OCI-M1 (cell line): ENCODE measurements around the gene GPC5.
"Not testable (repeated sequence)": the region's sequence is repeated elsewhere in the genome, so short reads cannot be mapped to it uniquely, and the experiment has no call there.

Experiments
- DNase-seq: peaks from one replicate; lab custom pipeline; 2025; lab: John Stamatoyannopoulos, UW

GPC5 gene

GRCh38 chr13:92656648-92657047, 1258.2 kb downstream of the GPC5 start:
- no peak for DNase-seq

- DNase-seq: no peak
Observed at GRCh38 chr13:92657565-92657964, 1259.1 kb downstream of the GPC5 start.

DNA sequence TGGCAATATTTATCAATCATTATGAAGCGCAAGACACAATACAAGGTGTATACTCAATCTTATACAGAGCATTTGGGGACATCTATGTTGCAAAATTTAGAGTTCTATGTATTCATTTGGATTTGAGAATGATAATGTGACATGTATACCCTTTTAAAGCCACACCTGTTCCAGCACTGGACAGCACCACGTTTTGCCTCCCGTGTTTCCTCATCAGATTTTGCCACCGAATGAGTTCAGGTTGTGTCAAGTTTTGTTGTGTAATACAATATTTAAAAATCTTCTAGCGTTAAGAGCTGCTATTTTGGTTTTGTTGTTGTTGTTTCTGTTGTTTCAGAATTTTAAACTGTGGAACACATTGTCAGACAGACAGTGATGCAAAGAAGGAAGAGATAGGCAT, 1259.9 kb downstream of the GPC5 start:
- DNase-seq: no peak

- no peak for DNase-seq
Observed at GRCh38 chr13:92661406-92661805, 1263.0 kb downstream of the GPC5 start.

DNA sequence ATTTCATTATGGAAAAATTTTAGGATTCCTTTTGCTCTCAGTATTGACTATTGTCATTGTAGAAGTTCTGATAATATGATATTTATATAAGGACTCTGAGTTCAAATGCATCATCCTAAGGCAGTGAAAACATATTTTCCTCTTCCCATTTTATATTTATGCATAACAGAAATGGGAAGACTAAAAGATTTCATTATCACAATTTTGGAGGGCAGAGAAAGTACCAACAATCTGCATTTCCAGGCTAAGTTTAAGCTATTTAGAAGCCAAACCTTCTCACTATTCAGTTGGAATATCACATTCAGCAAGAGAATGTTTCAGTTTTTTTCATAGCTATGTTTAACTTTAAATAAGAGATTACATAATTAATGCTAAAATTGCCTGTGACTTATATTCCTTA, 1269.7 kb downstream of the GPC5 start:
- DNase-seq: no peak

DNA sequence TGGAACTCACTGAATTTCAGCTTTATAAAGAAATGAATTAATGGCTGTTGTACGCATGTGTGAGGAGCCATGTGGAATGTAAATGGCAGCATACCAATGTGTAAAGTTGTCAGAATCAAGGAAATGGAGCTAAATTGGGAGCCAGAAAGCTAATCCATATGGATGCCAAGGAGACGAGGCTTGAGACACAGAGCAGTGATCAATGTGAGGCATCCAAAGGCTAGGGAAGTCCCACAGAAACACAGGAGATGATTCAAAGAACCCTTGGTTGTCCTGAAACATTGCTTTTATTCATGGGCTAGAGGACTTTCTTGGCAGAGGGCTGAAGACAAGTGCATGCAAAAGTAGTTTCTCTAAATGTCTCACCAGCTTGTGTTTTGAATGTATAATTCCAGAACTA, 1271.7 kb downstream of the GPC5 start:
- DNase-seq: no peak

- no peak for DNase-seq
Observed at GRCh38 chr13:92671821-92672220, 1273.4 kb downstream of the GPC5 start.

DNA sequence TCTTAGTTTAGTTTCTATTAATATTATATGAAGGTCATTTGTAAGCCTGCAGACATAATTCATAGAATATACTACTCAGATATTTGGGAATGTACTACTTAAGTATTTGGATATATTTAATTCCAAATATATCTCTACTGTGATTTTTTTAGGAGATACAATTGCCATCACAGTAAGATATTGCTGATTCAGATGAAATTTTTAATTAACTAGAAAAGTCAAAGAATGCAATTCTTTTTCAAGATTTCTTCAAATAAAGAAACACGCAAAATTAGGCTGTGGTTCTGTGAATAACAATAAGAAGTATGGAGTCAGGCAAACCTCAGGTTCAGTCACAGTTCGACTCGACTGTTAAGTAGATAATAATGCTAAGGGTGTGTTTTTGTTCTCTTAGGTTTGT, 1277.8 kb downstream of the GPC5 start:
- no peak for DNase-seq

- DNase-seq: peak; percentile 27
Observed at GRCh38 chr13:92677571-92677970, 1279.2 kb downstream of the GPC5 start.

- DNase-seq: no peak
Observed at GRCh38 chr13:92679602-92680001, 1281.2 kb downstream of the GPC5 start.

GRCh38 chr13:92681239-92681638, 1282.8 kb downstream of the GPC5 start:
- no peak for DNase-seq

DNA sequence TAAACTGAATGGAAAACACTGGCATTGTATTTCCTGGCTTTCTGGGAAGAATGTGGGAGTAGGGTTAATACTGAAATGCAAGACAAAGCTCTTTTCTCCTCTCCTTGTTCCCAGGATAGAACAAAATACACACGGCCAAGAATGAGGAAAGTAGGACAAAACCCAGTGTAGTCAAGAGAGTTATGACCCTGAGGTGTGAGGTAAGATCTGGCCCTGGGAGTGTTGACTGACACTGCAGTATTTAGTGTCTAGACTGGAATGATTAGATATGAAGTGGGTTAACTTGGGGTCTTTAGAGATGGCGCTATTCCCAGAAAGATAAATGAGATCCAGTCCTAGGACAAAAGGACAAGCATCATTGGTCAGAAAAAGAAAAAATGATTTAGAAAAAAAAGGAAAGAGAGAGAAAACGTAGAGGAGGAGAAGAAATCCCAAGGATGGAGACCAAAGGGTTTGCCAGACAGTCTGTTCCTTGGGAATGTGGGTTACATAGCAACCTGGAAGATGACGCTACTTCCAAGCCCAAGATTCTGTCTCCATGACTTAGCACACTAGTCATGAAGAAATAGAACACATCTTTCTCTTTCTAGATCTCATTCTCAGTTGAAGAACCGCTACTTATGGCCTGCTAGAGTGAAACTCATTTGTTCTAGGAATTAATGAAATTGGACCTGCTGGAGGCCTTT, 1284.6 kb downstream of the GPC5 start:
- no peak for DNase-seq

- DNase-seq: no peak
Observed at GRCh38 chr13:92694047-92694446, 1295.6 kb downstream of the GPC5 start.

GRCh38 chr13:92695827-92696226, 1297.4 kb downstream of the GPC5 start:
- DNase-seq: not testable (repeated sequence)

GRCh38 chr13:92716749-92717148, 1318.3 kb downstream of the GPC5 start:
- peak; percentile 18 for DNase-seq

GRCh38 chr13:92717857-92718256, 1319.4 kb downstream of the GPC5 start:
- DNase-seq: no peak

GRCh38 chr13:92719868-92720267, 1321.4 kb downstream of the GPC5 start:
- no peak for DNase-seq

GRCh38 chr13:92721620-92722019, 1323.2 kb downstream of the GPC5 start:
- DNase-seq: no peak

- DNase-seq: no peak
Observed at GRCh38 chr13:92727118-92727517, 1328.7 kb downstream of the GPC5 start.

GRCh38 chr13:92734068-92734467, 1335.6 kb downstream of the GPC5 start:
- peak; percentile 34 for DNase-seq

- DNase-seq: no peak
Observed at GRCh38 chr13:92734545-92734944, 1336.1 kb downstream of the GPC5 start.

GRCh38 chr13:92735909-92736308, 1337.5 kb downstream of the GPC5 start:
- DNase-seq: no peak

- no peak for DNase-seq
Observed at GRCh38 chr13:92739306-92739818, 1340.9 kb downstream of the GPC5 start.

- DNase-seq: peak; percentile 37
Observed at GRCh38 chr13:92743992-92744391, 1345.6 kb downstream of the GPC5 start.
